ENCODE results near the gene ELP5. TPM values are rescaled to one million over a fixed set of nuclear protein-coding genes. Genes with fewer than 3 reads are reported as not detected.
"Not testable (repeated sequence)": the region's sequence is repeated elsewhere in the genome, so short reads cannot be mapped to it uniquely, and the experiment has no call there.

Gene ELP5
- total RNA-seq, 1 donor from 2014 or later, result 47.9 TPM

GRCh38 chr17:7236808-7237207 lies 15.2 kb upstream of the ELP5 start:
- DNase-seq (ENCODE audit: low spot score), result no peak

- no peak for DNase-seq (ENCODE audit: low spot score)
Measured at GRCh38 chr17:7237266-7237760, 14.7 kb upstream of the ELP5 start.

GRCh38 chr17:7237761-7238419 lies 14.1 kb upstream of the ELP5 start:
- DNase-seq (ENCODE audit: low spot score), result peak; percentile 76

GRCh38 chr17:7238420-7239090 lies 13.5 kb upstream of the ELP5 start:
- no peak for DNase-seq (ENCODE audit: low spot score)

- peak; percentile 99 for DNase-seq (ENCODE audit: low spot score)
Measured at GRCh38 chr17:7239091-7240027, 12.7 kb upstream of the ELP5 start, which contains the start of gene PHF23. Gene PHF23, minus strand, starts transcription at chr17:7239457. Its CDS starts 178 bp downstream, at chr17:7239279.

GRCh38 chr17:7240375-7240774 lies 11.6 kb upstream of the ELP5 start:
- DNase-seq (ENCODE audit: low spot score), result no peak

- DNase-seq (ENCODE audit: low spot score), result no peak
Measured at GRCh38 chr17:7241090-7241733, 10.8 kb upstream of the ELP5 start.

- peak; percentile 95 for DNase-seq (ENCODE audit: low spot score)
Measured at GRCh38 chr17:7241783-7242716, 10.0 kb upstream of the ELP5 start, which contains the start of gene GABARAP. Gene GABARAP, minus strand, starts transcription at chr17:7242449. Its CDS starts 119 bp downstream, at chr17:7242330.

- peak; percentile 95 for DNase-seq (ENCODE audit: low spot score)
Measured at GRCh38 chr17:7242717-7243452, 9.1 kb upstream of the ELP5 start.

- no peak for DNase-seq (ENCODE audit: low spot score)
Measured at GRCh38 chr17:7243453-7243729, 8.6 kb upstream of the ELP5 start.

GRCh38 chr17:7243838-7244237 lies 8.2 kb upstream of the ELP5 start:
- DNase-seq (ENCODE audit: low spot score), result not testable (repeated sequence)

GRCh38 chr17:7246779-7247178 lies 5.2 kb upstream of the ELP5 start:
- no peak for DNase-seq (ENCODE audit: low spot score)

GRCh38 chr17:7248796-7249195 lies 3.2 kb upstream of the ELP5 start:
- no peak for DNase-seq (ENCODE audit: low spot score)

- DNase-seq (ENCODE audit: low spot score), result no peak
Measured at GRCh38 chr17:7249214-7249613, 2.8 kb upstream of the ELP5 start.

- DNase-seq (ENCODE audit: low spot score), result no peak
Measured at GRCh38 chr17:7249830-7250229, 2.2 kb upstream of the ELP5 start.

- DNase-seq (ENCODE audit: low spot score), result no peak
Measured at GRCh38 chr17:7250695-7251627, 1.1 kb upstream of the ELP5 start.

GRCh38 chr17:7251661-7252175 lies 297 bp upstream of the ELP5 start, which contains the start of gene CTDNEP1:
Gene CTDNEP1, minus strand, starts transcription at chr17:7251734. Its CDS starts 438 bp downstream, at chr17:7251296.
- peak; percentile 99 for DNase-seq (ENCODE audit: low spot score)

GRCh38 chr17:7253082-7253481 lies 1.1 kb downstream of the ELP5 start:
- DNase-seq (ENCODE audit: low spot score), result no peak
